Measurements from ENCODE around the gene LAMA2. TPM values are rescaled to one million over a fixed set of nuclear protein-coding genes. Genes with fewer than 3 reads are reported as not detected.

The LAMA2 gene
- total and polyA plus RNA-seq, 8 donors, result 3.4 to 110 (median 31.6) TPM

GRCh38 chr6:129534926-129535325, 652.0 kb downstream of the LAMA2 start:
- Histone ChIP-seq H3K4me3 (no peak overlapping the region), H3K4me1 (no peaks in the 10 kb centered on the region), H3K9me3 (no peaks in the 10 kb centered on the region), H3K36me3 (peaks cover 0 to 16% (median 7%) of the 10 kb centered on the region in 4 donors), H3K27ac (no peak overlapping the region), H3K27me3 (no peaks in the 10 kb centered on the region)
- no peak for TF ChIP-seq EP300 (IDR thresholded peaks at IDR 0.05)
- TF ChIP-seq POLR2A (IDR thresholded peaks at IDR 0.05), result no peak
- no peak for TF ChIP-seq CTCF (IDR thresholded peaks at IDR 0.05)
- no peak for TF ChIP-seq POLR2AphosphoS5 (IDR thresholded peaks at IDR 0.05)
- DNase-seq, result no peak
- intact Hi-C loops (cut with DNase I; ENCODE audit: low total_unique reads), result no loop called here

GRCh38 chr6:129536271-129536670, 653.3 kb downstream of the LAMA2 start:
- Histone ChIP-seq H3K27ac (no peak overlapping the region), H3K27me3 (no peaks in the 10 kb centered on the region), H3K4me3 (no peak overlapping the region), H3K9me3 (no peaks in the 10 kb centered on the region), H3K36me3 (peaks cover 0 to 16% (median 7%) of the 10 kb centered on the region in 4 donors), H3K4me1 (no peaks in the 10 kb centered on the region)
- no peak for TF ChIP-seq POLR2A (IDR thresholded peaks at IDR 0.05)
- TF ChIP-seq POLR2AphosphoS5 (IDR thresholded peaks at IDR 0.05), result no peak
- no peak for TF ChIP-seq EP300 (IDR thresholded peaks at IDR 0.05)
- no peak for DNase-seq
- intact Hi-C loops (cut with DNase I; ENCODE audit: low total_unique reads), result no loop called here

- Histone ChIP-seq H3K4me3 (no peak overlapping the region), H3K27me3 (no peaks in the 10 kb centered on the region), H3K4me1 (no peaks in the 10 kb centered on the region), H3K27ac (no peak overlapping the region), H3K36me3 (peaks cover 0 to 16% (median 7%) of the 10 kb centered on the region in 4 donors), H3K9me3 (no peaks in the 10 kb centered on the region)
- no peak for TF ChIP-seq CTCF (IDR thresholded peaks at IDR 0.05)
- no peak for TF ChIP-seq POLR2AphosphoS5 (IDR thresholded peaks at IDR 0.05)
- no peak for TF ChIP-seq POLR2A (IDR thresholded peaks at IDR 0.05)
- no peak for TF ChIP-seq EP300 (IDR thresholded peaks at IDR 0.05)
- 71 to 89% (median 79%) methylated on average over 2 of the region's 2 CpGs for WGBS, 5 donors
- no peak for DNase-seq
- intact Hi-C loops (cut with DNase I; ENCODE audit: low total_unique reads), result no loop called here
Measured at GRCh38 chr6:129539032-129539431, 656.1 kb downstream of the LAMA2 start.

- Histone ChIP-seq H3K36me3 (peaks cover 0 to 18% (median 10%) of the 10 kb centered on the region in 4 donors), H3K27me3 (no peaks in the 10 kb centered on the region), H3K9me3 (no peaks in the 10 kb centered on the region), H3K27ac (no peak overlapping the region), H3K4me1 (no peaks in the 10 kb centered on the region), H3K4me3 (no peak overlapping the region)
- 64 to 81% (median 75%) methylated on average over 2 of the region's 2 CpGs for WGBS, 5 donors
- intact Hi-C loops (cut with DNase I; ENCODE audit: low total_unique reads), result no loop called here
- no peak for TF ChIP-seq POLR2A (IDR thresholded peaks at IDR 0.05)
- TF ChIP-seq EP300 (IDR thresholded peaks at IDR 0.05), result no peak
- TF ChIP-seq CTCF (IDR thresholded peaks at IDR 0.05), result no peak
- TF ChIP-seq POLR2AphosphoS5 (IDR thresholded peaks at IDR 0.05), result no peak
- DNase-seq, result no peak
Measured at GRCh38 chr6:129542705-129543104, 659.8 kb downstream of the LAMA2 start.

GRCh38 chr6:129543981-129544380, 661.0 kb downstream of the LAMA2 start:
- peaks cover 0 to 12% (median 4%) of the 10 kb centered on the region in 4 donors for H3K36me3 ChIP-seq
- DNase-seq, result no peak
- no peaks in the 10 kb centered on the region for H3K27me3 ChIP-seq
- no peak overlapping the region for H3K4me3 ChIP-seq
- 82 to 94% (median 88%) methylated on average over 2 of the region's 2 CpGs for WGBS, 5 donors
- no peaks in the 10 kb centered on the region for H3K9me3 ChIP-seq
- TF ChIP-seq CTCF (IDR thresholded peaks at IDR 0.05) (no peak), POLR2A (IDR thresholded peaks at IDR 0.05) (no peak), POLR2AphosphoS5 (IDR thresholded peaks at IDR 0.05) (no peak), EP300 (IDR thresholded peaks at IDR 0.05) (no peak)
- no peak overlapping the region for H3K27ac ChIP-seq
- intact Hi-C loops (cut with DNase I; ENCODE audit: low total_unique reads), result no loop called here
- no peaks in the 10 kb centered on the region for H3K4me1 ChIP-seq

All from stomach (tissue), 9 donors.